AML-193 (cell line): ENCODE measurements around the gene CXADR.
"Not testable (repeated sequence)": the region's sequence is repeated elsewhere in the genome, so short reads cannot be mapped to it uniquely, and the experiment has no call there.

Source experiments
- DNase-seq, 2 experiments: peaks; one replicate each; lab custom pipeline; 2025; lab: John Stamatoyannopoulos, UW

The CXADR gene

GRCh38 chr21:17502985-17503384 is 9.9 kb upstream of the CXADR start:
- not testable (repeated sequence) for DNase-seq

- DNase-seq: no peak
Observed at GRCh38 chr21:17506951-17507350, 5.9 kb upstream of the CXADR start.

GRCh38 chr21:17507591-17507990 is 5.3 kb upstream of the CXADR start:
- DNase-seq: no peak

GRCh38 chr21:17513214-17514123 is 626 bp downstream of the CXADR start:
- DNase-seq: no peak

- no peak for DNase-seq
Observed at GRCh38 chr21:17514124-17514845, 1.4 kb downstream of the CXADR start.

GRCh38 chr21:17517008-17517407 is 4.2 kb downstream of the CXADR start:
- not testable (repeated sequence) for DNase-seq

GRCh38 chr21:17519208-17519738 is 6.4 kb downstream of the CXADR start:
- no peak for DNase-seq

- DNase-seq: no peak
Observed at GRCh38 chr21:17519965-17520609, 7.2 kb downstream of the CXADR start.

GRCh38 chr21:17523007-17523451 is 10.2 kb downstream of the CXADR start:
- DNase-seq: no peak

GRCh38 chr21:17523979-17524494 is 11.2 kb downstream of the CXADR start:
- DNase-seq: not testable (repeated sequence)

- DNase-seq: no peak
Observed at GRCh38 chr21:17524635-17525034, 11.8 kb downstream of the CXADR start.

GRCh38 chr21:17526776-17527175 is 13.9 kb downstream of the CXADR start:
- no peak for DNase-seq

GRCh38 chr21:17527240-17527639 is 14.4 kb downstream of the CXADR start:
- no peak for DNase-seq

GRCh38 chr21:17527711-17528110 is 14.9 kb downstream of the CXADR start:
- no peak for DNase-seq

GRCh38 chr21:17529648-17530047 is 16.8 kb downstream of the CXADR start:
- no peak for DNase-seq

GRCh38 chr21:17532292-17532691 is 19.4 kb downstream of the CXADR start:
- DNase-seq: no peak

GRCh38 chr21:17536381-17536780 is 23.5 kb downstream of the CXADR start:
- DNase-seq: no peak

GRCh38 chr21:17537299-17537698 is 24.5 kb downstream of the CXADR start:
- DNase-seq: no peak

GRCh38 chr21:17538576-17538975 is 25.7 kb downstream of the CXADR start:
- no peak for DNase-seq

- no peak for DNase-seq
Observed at GRCh38 chr21:17539323-17539722, 26.5 kb downstream of the CXADR start.

GRCh38 chr21:17539743-17540341 is 27.0 kb downstream of the CXADR start:
- no peak for DNase-seq

- no peak for DNase-seq
Observed at GRCh38 chr21:17540530-17540929, 27.7 kb downstream of the CXADR start.
